GM06990 (cell line): Measurements from ENCODE around the gene ACOT7.

Experiments used
- DNase-seq: peaks from one replicate; pipeline ENCODE4 v3.0.0-alpha.2; 2011; ENCODE audit not compliant: insufficient read length; ENCODE audit errors: extremely low read depth
- H3K27me3 ChIP-seq: replicated peaks from 2 replicates; pipeline ENCODE4 v1.6.0; 2011; ENCODE audit warnings: low read length; ENCODE audit not compliant: control insufficient read depth, insufficient read depth
- H3K36me3 ChIP-seq: 2 replicates; pipeline ENCODE4 v1.5.1; 2011; ENCODE audit warnings: low read length; ENCODE audit not compliant: control insufficient read depth, insufficient read depth
- H3K4me3 ChIP-seq: replicated peaks from 2 replicates; pipeline ENCODE4 v1.5.1; 2011; ENCODE audit warnings: low read depth, mild to moderate bottlenecking, control low read depth, low read length
- TF ChIP-seq, protein P1 (sequence below): IDR thresholded peaks from 2 replicates; pipeline ENCODE4 v1.5.1; 2011; ENCODE audit warnings: low read length, control low read depth, mild to moderate bottlenecking, inconsistent platforms; ENCODE audit not compliant: insufficient read depth, poor library complexity, severe bottlenecking

ACOT7 gene

DNA sequence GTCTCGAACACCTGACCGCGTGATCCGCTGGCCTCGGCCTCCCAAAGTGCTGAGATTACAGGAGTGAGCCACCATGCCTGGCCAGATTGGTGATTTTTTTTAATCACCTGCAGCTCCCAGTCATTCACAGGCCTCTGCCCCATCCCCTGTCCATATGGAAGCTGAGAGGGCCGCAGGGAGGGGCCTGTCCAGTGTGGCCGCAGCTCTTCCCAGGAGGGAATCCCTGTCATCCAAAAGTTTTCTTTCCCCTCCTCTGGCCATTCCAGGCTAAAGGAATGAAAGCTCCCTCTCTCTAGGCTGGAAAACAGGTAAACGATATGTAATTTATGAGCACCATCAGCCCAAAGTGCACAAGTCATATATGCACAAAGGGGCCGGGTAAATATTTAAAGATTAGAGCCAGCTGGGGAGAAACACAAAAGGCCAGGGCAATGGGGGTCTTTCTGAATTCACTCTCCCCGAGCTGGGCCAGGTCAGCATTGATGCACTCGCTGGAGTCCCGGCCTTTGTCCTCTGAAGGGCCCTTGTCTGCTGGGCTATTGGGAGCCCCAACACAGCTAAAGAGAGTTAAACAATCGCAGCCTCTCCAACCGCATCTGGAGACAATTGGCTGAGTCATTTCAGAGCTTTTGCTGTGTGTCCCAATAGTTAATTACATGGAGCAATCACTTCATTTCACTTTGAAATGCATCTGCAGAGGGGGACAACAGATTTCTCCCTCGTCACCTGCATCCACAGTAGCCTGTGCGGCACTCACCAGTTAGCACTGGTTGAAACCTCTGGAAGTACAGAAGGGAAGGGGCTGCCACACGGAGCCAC is 153.4 kb downstream of the ACOT7 start:
- Histone ChIP-seq H3K4me3 (no peak overlapping the region), H3K36me3 (no peaks in the 10 kb centered on the region), H3K27me3 (peaks cover 10% of the 10 kb centered on the region)
- TF ChIP-seq, protein P1, sequence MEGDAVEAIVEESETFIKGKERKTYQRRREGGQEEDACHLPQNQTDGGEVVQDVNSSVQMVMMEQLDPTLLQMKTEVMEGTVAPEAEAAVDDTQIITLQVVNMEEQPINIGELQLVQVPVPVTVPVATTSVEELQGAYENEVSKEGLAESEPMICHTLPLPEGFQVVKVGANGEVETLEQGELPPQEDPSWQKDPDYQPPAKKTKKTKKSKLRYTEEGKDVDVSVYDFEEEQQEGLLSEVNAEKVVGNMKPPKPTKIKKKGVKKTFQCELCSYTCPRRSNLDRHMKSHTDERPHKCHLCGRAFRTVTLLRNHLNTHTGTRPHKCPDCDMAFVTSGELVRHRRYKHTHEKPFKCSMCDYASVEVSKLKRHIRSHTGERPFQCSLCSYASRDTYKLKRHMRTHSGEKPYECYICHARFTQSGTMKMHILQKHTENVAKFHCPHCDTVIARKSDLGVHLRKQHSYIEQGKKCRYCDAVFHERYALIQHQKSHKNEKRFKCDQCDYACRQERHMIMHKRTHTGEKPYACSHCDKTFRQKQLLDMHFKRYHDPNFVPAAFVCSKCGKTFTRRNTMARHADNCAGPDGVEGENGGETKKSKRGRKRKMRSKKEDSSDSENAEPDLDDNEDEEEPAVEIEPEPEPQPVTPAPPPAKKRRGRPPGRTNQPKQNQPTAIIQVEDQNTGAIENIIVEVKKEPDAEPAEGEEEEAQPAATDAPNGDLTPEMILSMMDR, result no peak
- DNase-seq, result no peak

DNA sequence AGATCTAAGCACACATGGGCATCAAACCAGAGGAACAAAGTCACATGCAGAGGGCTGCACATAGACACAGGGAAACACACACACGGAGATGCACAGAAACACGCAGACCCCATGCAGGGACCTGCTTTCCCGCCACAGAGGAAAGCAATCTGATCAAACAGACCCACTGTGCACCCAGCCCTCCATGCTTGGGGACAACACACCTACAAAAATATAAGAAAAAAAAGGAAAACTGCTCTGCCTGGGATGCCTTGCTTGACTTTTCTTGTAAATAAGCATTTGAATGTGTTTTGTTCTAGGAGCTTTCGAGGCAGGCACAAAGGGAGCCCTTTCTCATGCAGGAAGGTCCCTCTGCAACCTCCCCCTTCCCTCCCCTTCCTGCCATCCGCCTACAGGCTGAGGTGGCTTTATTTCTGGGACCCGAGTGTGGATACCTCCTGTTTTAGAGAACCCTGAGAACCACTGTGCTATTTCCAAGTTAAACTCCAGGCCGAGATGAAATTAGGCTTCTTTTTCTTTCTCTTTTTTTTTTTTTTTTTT is 154.3 kb downstream of the ACOT7 start:
- no peak overlapping the region for H3K4me3 ChIP-seq

DNA sequence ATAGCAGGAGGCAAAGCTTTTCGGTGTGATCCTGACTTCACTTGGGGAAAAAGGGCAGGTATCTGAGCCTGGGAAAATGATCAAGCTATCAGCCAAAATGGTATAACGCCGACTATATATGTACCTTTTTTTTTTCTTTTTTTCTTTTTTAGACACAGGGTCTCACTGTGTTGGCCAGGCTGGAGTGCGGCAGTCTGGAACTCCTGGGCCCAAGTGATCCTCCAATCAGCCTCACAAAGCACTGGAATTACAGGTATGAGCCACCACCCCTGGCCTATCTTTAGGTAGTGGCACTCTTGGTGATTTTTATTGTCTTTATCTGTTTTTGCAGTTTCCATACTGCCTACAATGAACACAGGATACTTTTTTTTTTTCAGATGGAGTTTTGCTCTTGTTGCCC is 156.5 kb downstream of the ACOT7 start:
- Histone ChIP-seq H3K27me3 (peaks cover 4% of the 10 kb centered on the region), H3K36me3 (peaks cover 2% of the 10 kb centered on the region; the same call in 1 of the 2 replicates)

More for the DNA sequence above, 154.3 kb downstream of the ACOT7 start:
- Histone ChIP-seq H3K36me3 (no peaks in the 10 kb centered on the region), H3K27me3 (peaks cover 8% of the 10 kb centered on the region)
- TF ChIP-seq, protein P1, result no peak
- DNase-seq, result no peak

DNA sequence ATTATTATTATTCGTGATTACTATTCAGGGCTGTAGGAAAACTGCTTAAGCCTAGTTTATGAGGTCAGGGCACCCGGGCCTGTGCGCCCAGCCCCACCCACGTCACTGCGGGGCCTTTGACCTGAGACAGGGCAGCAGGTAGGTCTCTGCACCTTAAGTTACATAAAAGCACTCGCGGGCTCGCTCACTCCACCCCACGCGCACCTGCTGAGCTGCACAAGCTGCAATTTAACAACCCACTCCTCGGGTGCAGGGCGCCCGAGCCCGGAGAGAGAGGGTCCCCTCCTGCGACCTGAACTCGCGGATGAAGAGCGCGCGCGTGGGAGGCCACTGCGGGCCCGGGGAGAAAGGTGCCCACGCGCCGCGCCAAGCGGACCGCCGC is 158.3 kb downstream of the ACOT7 start:
- peaks cover 11% of the 10 kb centered on the region for H3K36me3 ChIP-seq
- H3K4me3 ChIP-seq, result peak overlapping the region; percentile 88
- peak; percentile 50 for DNase-seq
- H3K27me3 ChIP-seq, result no peaks in the 10 kb centered on the region; the same call in none of the 2 replicates
- TF ChIP-seq, protein P1, result no peak

More for the DNA sequence above, 156.5 kb downstream of the ACOT7 start:
- H3K4me3 ChIP-seq, result no peak overlapping the region
- DNase-seq, result no peak
- TF ChIP-seq, protein P1, result no peak

DNA sequence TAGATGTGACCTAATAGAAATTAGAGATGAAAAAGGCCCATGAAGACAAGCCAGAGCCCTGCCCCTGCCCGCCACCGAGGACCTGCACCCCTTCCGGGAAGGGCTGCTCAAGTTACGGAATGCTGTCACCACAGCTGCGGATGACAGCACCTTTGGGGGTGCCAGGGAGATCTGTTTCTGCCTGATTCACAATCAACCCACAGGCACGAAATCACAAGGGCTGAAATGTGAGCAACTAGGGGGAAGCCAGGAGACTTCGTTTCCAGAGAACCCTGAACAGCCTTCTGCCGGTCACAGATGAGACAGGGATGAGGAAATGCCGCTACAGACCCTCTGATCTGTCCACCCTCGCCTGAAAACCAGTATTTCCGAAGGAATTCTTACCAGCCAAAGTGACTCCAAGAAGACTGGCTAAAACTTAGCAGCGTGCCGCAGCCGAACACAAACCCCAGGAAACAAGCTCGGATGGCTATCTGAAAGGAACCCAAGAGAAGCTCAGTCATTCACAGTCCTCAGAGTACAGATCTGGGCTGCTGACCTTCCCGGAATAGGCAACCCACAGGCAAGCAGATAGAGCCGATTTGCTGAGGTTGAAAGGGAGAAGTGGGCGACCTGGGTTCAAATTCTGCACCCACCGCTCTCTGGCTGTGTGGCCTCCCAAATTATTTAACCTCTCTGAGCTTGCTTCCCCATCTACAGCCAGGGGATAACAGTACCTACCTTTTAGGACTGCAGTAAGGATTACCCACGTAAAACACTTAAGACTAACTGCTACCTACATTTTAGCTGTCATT is 158.9 kb downstream of the ACOT7 start:
- Histone ChIP-seq H3K4me3 (peak overlapping the region; percentile 88), H3K27me3 (no peaks in the 10 kb centered on the region; the same call in 1 of the 2 replicates), H3K36me3 (peaks cover 11% of the 10 kb centered on the region)
- no peak for DNase-seq
- TF ChIP-seq, protein P1, result no peak
